ENCODE measurements around the gene UBE2Q2.
"Not testable (repeated sequence)": the region's sequence is repeated elsewhere in the genome, so short reads cannot be mapped to it uniquely, and the experiment has no call there.

- not testable (repeated sequence) for TF ChIP-seq CTCF, EP300, POLR2A (IDR thresholded peaks at IDR 0.05)
Observed at GRCh38 chr15:75851566-75851965, 8.3 kb downstream of the UBE2Q2 start.
